PFSK-1 (cell line): ENCODE measurements around the gene ACP2.

ENCODE experiments used
- POLR2AphosphoS5 ChIP-seq: IDR thresholded peaks from 2 replicates; pipeline ENCODE4 v1.6.1; 2012; ENCODE audit warnings: low read depth, mild to moderate bottlenecking, control low read depth, low read length, moderate library complexity
- REST ChIP-seq, 2 experiments: IDR thresholded peaks; 2 replicates each; pipeline versions ENCODE4 v1.6.1 to v1.8.0; 2011 to 2012; ENCODE audit warnings: low read depth in 2 of 2, low read length in 2 of 2, control low read depth in 1 of 2, inconsistent platforms in 1 of 2, mild to moderate bottlenecking in 1 of 2, moderate library complexity in 1 of 2; ENCODE audit not compliant: insufficient read depth in 1 of 2
- SIN3A ChIP-seq: IDR thresholded peaks from 2 replicates; pipeline ENCODE4 v1.6.1; 2012; ENCODE audit warnings: mild to moderate bottlenecking, low read length, moderate library complexity, borderline replicate concordance; ENCODE audit not compliant: insufficient read depth
- TAF1 ChIP-seq: IDR thresholded peaks from 2 replicates; pipeline ENCODE4 v1.6.1; 2012; ENCODE audit warnings: low read length, control low read depth, borderline replicate concordance; ENCODE audit not compliant: insufficient read depth

DNA sequence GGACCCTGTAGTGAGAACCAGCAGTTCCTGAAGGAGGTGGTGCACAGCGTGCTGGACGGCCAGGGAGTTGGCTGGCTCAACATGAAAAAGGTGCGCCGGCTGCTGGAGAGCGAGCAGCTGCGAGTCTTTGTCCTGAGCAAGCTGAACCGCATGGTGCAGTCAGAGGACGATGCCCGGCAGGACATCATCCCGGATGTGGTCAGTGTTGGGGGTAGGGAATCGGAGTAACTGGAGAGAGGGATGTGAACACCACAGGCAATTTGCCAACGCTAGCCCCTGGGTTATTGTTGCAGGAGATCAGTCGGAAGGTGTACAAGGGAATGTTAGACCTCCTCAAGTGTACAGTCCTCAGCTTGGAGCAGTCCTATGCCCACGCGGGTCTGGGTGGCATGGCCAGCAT, 41.2 kb upstream of the ACP2 start:
- TF ChIP-seq TAF1 (no peak), SIN3A (no peak), REST (IDR thresholded peaks at IDR 0.05; ENCODE audit: insufficient read depth in 1 of 2, low read depth in 2 of 2, low read length in 2 of 2) (no peak), POLR2AphosphoS5 (no peak)
